Measurements from ENCODE around the gene OTOP2.
A peak's percentile ranks its signal among the peaks of the same experiment; 100 is the strongest.

The OTOP2 gene, protein sequence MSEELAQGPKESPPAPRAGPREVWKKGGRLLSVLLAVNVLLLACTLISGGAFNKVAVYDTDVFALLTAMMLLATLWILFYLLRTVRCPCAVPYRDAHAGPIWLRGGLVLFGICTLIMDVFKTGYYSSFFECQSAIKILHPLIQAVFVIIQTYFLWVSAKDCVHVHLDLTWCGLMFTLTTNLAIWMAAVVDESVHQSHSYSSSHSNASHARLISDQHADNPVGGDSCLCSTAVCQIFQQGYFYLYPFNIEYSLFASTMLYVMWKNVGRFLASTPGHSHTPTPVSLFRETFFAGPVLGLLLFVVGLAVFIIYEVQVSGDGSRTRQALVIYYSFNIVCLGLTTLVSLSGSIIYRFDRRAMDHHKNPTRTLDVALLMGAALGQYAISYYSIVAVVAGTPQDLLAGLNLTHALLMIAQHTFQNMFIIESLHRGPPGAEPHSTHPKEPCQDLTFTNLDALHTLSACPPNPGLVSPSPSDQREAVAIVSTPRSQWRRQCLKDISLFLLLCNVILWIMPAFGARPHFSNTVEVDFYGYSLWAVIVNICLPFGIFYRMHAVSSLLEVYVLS

DNA sequence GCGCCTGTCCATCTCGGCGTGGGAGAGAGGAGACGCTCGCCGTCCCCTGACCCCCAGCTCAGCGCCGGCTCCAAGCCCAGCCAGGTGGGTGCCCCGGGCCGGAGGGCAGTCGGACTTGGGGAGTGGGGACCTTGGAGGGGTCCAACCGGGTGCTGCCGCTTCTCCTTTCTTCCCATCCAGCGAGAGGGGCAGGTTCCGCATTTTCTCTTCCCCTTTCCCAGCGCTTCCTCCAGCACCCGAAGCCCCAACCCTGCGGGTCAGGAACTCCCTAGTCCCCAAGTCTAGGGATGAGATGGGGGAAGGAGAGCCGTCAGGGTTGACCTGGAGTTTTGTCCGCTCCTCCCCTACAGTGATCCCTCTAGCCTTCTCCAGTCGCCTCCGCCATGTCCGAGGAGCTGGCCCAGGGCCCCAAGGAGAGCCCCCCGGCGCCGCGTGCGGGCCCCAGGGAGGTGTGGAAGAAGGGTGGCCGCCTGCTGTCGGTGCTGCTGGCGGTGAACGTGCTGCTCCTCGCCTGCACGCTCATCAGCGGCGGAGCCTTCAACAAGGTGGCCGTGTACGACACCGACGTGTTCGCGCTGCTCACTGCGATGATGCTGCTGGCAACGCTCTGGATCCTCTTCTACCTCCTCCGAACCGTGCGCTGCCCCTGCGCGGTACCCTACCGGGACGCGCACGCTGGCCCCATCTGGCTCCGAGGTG lies at the start of gene OTOP2:
OTOP2 (plus strand) TSS at position 24 of the 699 bp plus-strand sequence; CDS start at position 384, 360 bp downstream.
- no peak for DNase-seq (ENCODE audit: low read depth in 1 of 2, low spot score in 1 of 2)

GRCh38 chr17:74874615-74875037 lies 49.4 kb upstream of the OTOP2 start:
- DNase-seq (ENCODE audit: low read depth in 1 of 2, low spot score in 1 of 2), result no peak

DNA sequence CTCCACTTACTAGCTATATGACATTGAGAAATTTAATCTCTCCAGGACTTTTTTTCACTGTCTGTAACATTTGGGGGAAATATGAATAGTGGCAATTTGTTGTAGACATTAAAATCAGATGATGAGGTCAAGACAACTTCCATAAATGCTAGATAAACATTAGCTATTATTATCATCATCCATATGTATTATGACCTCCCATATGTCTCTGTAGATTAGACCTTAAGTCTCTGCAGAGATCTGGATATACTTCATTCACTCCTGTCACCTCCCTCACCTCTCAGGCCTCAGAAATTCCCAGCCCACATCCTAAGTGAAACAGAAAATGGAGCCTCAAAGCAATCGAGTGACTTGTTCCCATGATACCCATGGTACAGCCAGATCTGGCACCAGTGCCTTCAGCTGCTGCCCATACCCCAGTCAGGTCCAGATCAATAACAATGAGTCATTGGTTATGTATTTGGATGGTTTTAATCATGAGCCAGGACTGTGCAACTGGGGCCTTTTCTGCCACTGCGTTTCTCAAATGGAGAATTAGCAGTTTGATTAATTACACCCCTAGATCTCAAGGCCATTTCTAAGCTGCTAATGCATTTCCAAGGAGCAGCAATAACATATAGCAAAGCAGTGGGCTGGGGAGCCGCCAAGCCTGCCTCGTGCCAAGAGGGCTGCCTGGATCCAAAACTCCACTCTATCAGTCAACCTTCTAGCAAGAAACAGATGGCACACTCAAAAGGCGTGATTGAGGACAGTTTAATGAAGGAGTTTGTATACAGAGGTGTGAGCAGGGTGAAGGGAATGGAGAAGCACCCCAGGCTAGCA lies 48.7 kb upstream of the OTOP2 start:
- DNase-seq (ENCODE audit: low read depth in 1 of 2, low spot score in 1 of 2), result no peak

DNA sequence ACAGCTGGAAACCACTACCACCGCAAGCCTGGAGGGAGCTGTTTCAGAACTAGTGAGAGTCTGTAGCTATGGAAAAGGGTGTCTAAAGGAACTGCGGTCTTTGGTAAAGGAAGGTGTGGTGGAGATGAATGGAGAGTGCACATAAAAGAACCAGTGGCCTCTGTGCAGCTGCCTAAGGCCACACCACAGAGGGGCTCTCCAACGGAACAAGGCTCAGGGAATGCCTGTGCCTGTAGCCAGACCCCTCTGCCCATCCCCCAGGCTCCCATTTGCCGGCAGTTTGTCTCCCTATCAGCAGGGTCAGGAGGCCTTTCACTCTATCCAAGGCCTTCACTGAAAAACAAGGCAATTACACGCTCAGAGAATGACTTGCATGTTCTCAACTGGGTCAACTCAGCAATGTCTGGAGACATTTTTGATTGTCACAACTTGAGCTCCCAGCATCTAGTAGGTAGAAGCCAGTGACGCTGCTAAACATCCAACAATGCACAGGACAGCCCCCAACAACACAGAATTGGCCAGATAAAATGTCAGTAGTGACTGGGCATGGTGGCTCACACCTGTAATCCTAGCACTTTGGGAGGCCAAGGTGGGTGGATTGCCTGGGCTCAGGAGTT lies 48.0 kb upstream of the OTOP2 start:
- DNase-seq (ENCODE audit: low read depth in 1 of 2, low spot score in 1 of 2), result no peak

DNA sequence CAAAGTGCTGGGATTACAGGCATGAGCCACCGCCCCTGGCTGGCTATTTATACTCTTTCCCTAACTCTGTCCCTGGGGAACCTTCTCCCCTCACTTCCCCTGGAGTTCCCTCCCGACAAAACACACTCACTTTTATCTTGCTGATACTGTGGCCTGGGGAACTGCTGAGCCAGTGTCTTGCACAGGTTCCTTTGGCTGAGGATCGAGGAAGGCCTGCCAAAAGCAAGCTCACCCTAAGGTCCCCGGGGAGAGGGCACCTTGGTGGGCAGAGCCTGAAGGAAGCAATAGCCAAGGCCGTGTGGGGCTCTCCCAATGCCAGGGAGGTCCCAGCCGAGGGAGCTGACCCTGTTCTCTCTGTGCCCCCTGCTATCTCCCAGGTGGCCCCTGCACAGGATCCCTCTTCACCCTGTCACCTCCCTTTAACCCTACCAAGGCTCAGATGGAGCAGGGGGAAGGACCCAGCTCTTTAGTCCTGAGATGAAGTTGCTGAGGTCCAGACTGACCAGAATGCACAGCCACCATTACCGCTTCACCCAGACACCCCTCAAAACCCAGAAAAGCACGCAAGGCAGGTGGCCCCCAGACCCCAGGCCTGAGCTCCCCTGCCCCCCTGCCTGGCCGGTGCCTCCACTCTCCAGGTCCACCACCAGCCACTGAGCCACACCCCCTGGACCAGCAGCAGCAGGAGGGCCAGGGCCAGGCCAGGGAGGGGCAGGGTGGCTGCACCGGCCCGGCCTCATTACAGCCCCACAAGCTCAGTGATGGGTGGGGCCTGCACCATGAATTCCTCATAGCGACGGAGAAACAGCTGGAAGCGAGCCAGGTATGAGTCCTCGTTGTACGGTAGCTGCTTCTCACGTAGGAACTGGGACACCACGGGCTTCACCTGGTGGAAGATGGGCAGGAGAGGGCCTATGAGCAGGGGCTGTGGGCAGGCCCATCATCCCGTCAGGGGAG lies 46.2 kb upstream of the OTOP2 start:
- no peak for DNase-seq (ENCODE audit: low read depth in 1 of 2, low spot score in 1 of 2)

GRCh38 chr17:74878658-74879057 lies 45.4 kb upstream of the OTOP2 start:
- DNase-seq (ENCODE audit: low read depth in 1 of 2, low spot score in 1 of 2), result no peak

DNA sequence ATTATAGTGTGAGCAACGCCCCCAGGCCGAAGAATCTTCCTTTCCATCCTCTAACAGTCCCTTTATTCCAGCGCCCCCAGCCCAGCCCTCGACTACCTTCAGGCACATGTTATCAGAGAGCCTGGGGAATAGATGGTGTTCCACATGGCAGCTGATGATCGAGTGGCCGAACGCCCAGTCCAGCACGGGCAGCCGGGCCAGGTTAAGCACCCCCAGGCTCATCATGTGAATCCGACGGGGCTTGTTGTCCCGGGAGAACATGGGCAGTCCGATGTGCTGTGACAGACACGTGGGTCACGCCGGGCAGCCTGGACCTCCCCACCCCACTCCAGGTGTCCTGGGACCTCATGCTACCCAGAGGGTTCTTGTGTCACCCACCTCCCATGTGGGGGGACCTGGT lies 44.8 kb upstream of the OTOP2 start:
- no peak for DNase-seq (ENCODE audit: low read depth in 1 of 2, low spot score in 1 of 2)

DNA sequence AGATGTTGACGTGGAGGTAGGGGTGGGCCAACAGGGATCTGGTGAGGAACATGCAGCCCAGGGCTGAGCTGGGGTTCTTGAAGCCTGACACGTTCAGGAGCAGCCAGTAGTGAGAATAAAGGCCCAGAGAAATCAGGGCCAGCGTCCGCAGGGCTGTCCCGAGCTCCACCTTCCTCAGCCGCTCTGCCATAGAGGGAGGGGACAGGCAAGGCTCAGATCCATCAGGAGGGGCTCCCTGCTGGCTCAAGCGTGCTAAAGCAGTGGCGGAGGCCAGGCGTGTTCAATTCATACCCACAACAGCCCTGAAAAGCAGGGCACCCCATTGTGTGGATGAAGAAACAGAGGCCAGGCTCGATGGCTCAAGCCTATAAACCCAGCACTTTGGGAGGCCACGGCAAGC lies 43.0 kb upstream of the OTOP2 start:
- DNase-seq (ENCODE audit: low read depth in 1 of 2, low spot score in 1 of 2), result no peak

GRCh38 chr17:74882517-74883240 lies 41.4 kb upstream of the OTOP2 start:
- no peak for DNase-seq (ENCODE audit: low read depth in 1 of 2, low spot score in 1 of 2)

- no peak for DNase-seq (ENCODE audit: low read depth in 1 of 2, low spot score in 1 of 2)
Measured at GRCh38 chr17:74883241-74883745, 40.8 kb upstream of the OTOP2 start.

DNA sequence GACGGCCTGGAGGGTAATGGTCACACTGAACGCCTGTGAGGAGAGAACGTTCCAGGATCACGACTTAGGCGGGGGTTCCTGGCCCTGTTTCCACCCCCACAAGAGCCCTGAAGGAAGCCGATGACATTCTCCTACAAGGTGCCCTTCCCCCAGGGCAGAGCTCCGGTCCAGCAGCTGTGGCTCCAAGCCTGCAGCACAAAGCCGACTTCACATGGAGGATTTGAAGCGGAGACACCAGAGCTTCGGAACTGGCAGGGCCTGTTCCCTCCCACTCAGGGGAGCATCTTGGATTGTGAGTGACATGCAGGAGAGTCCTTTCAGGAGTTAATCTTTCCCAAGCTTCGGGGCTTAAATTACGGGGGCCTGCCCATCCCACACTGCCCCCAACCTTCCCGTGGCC lies 35.6 kb upstream of the OTOP2 start:
- no peak for DNase-seq (ENCODE audit: low read depth in 1 of 2, low spot score in 1 of 2)

- no peak for DNase-seq (ENCODE audit: low read depth in 1 of 2, low spot score in 1 of 2)
Measured at GRCh38 chr17:74890554-74890953, 33.5 kb upstream of the OTOP2 start.

DNA sequence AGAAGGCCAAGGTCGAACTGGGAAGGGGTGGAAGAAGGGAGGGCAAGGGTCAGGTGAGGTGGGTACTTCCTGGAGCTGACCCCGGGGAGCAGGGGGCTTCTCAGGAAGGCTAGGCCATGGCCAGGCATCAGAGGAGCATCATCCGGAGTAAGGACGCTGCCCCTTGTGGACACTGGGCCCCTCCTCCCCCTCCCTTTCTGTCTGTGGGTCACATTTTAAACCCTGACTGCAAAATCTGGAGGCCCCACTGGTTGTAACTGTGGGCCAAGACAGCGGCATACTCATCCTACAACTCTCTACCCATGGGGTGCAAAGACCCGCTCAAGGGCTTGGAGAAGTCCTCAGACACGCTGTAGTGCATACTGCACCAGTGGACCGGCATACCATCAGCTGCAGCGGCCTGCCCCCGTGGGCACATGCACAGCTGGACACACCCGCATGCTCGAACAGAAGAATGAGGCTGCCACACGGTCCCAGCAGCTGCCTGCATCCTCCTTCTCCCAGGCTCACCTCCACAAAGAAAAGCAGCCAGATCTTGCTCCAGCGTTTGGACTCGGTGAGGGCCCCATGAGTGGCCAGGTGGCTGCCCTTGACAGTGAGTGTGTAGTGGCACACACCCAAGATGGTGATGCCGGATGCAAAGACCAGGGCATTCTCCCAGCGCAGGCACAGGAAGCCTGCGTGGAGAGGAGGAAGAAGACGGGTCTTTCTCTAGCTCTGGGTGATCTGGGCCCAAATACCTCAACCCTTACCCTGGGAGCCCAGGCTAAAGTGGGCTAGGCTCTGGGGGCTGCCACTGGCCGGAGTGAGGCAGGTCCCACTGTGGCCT lies 31.8 kb upstream of the OTOP2 start:
- no peak for DNase-seq (ENCODE audit: low read depth in 1 of 2, low spot score in 1 of 2)

GRCh38 chr17:74892974-74893911 lies 30.8 kb upstream of the OTOP2 start, which contains the start of gene FADS6:
TSS of gene FADS6 (minus strand) at chr17:74893633. CDS start at chr17:74893595, 38 bp downstream.
- peak in 1 of 2 donors; percentile 3 for DNase-seq (ENCODE audit: low read depth in 1 of 2, low spot score in 1 of 2)

GRCh38 chr17:74893936-74894671 lies 30.0 kb upstream of the OTOP2 start:
- no peak for DNase-seq (ENCODE audit: low read depth in 1 of 2, low spot score in 1 of 2)

- DNase-seq (ENCODE audit: low read depth in 1 of 2, low spot score in 1 of 2), result no peak
Measured at GRCh38 chr17:74898376-74898946, 25.6 kb upstream of the OTOP2 start.
